GM12878 (cell line): ENCODE data around the gene OR56A4. TPM values are rescaled to one million over a fixed set of nuclear protein-coding genes. Genes with fewer than 3 reads are reported as not detected.

Experiments
- ATAC-seq: fragments of 200-7000 bp; cut with Tn5 transposase; 3 replicates; pipeline ENCODE4 v1.9.1; 2020; ENCODE audit warnings: mild to moderate bottlenecking, moderate library complexity
- BruUV-seq: library from RNA; stranded (reverse); fragments of 400-500 nt; replicated peaks from 2 replicates; lab custom pipeline; 2021; lab: Mats Ljungman, UMichigan
- CTCF ChIA-PET: fragments of 300-600 bp; sonication (Branson Sonifier 250); formaldehyde crosslinking; extraction: SDS; loops from one replicate; lab custom pipeline; 2021; ENCODE audit warnings: inconsistent platforms; lab: Yijun Ruan, JAX
- POLR2A ChIA-PET: fragments of 350-600 bp; formaldehyde crosslinking; extraction: SDS; loops from one replicate; lab custom pipeline; 2021; ENCODE audit warnings: inconsistent platforms; lab: Charles Lee
- RAD21 ChIA-PET: fragments of 300-600 bp; sonication (Branson Sonifier 250); formaldehyde crosslinking; loops from one replicate; lab custom pipeline; 2023; ENCODE audit warnings: antibody characterized with exemption; ENCODE audit not compliant: unreplicated experiment; lab: Charles Lee
- SMC1A ChIA-PET: fragments of 300-600 bp; sonication (Branson Sonifier 250); formaldehyde crosslinking; loops from one replicate; lab custom pipeline; 2023; ENCODE audit not compliant: unreplicated experiment, uncharacterized antibody; lab: Charles Lee
- DNase-seq: peaks from one replicate; pipeline ENCODE4 v3.0.0-alpha.2; 2011; ENCODE audit warnings: low read depth, low spot score
- FAIRE-seq: peaks from 3 replicates; lab custom pipeline; 2011; peaks lifted over from hg19 to GRCh38; lab: Jason Lieb, UNC
- H2AFZ ChIP-seq: 2 replicates; pipeline ENCODE4 v1.6.0; 2011; ENCODE audit warnings: low read depth, low read length, control low read depth; ENCODE audit not compliant: control insufficient read depth
- H3K27ac ChIP-seq: 2 replicates; pipeline ENCODE4 v1.5.1; 2011; ENCODE audit warnings: control low read depth; ENCODE audit not compliant: control insufficient read depth, insufficient read depth
- H3K27me3 ChIP-seq, 2 experiments: replicated peaks in 1 of 2; 2 replicates each; pipeline versions ENCODE4 v1.6.0 to v1.6.1; 2011; ENCODE audit warnings: low read length in 1 of 2; ENCODE audit not compliant: control insufficient read depth in 2 of 2, insufficient read depth in 2 of 2
- H3K36me3 ChIP-seq, 2 experiments: 2 replicates each; pipeline ENCODE4 v1.5.1; 2011; ENCODE audit warnings: low read length in 1 of 2; ENCODE audit not compliant: control insufficient read depth in 2 of 2, insufficient read depth in 2 of 2
- H3K4me1 ChIP-seq: 2 replicates; pipeline ENCODE4 v1.6.1; 2011; ENCODE audit warnings: mild to moderate bottlenecking, low read length, moderate library complexity, mixed read lengths; ENCODE audit not compliant: control insufficient read depth, insufficient read depth
- H3K4me2 ChIP-seq: 2 replicates; pipeline ENCODE4 v1.6.0; 2011; ENCODE audit warnings: control low read depth; ENCODE audit not compliant: control insufficient read depth, insufficient read depth
- H3K4me3 ChIP-seq: fragments of 200-600 bp; sonication (generic); 2 replicates; pipeline ENCODE4 v1.5.1; 2016
- H3K79me2 ChIP-seq: 2 replicates; pipeline ENCODE4 v1.6.0; 2011; ENCODE audit warnings: low read length; ENCODE audit not compliant: control insufficient read depth, insufficient read depth
- H3K9ac ChIP-seq: 2 replicates; pipeline ENCODE4 v1.8.0; 2011; ENCODE audit warnings: low read length, control low read depth, mixed read lengths; ENCODE audit not compliant: control insufficient read depth, insufficient read depth
- H3K9me3 ChIP-seq: replicated peaks from 3 replicates; pipeline ENCODE4 v1.5.1; 2011; ENCODE audit warnings: mild to moderate bottlenecking, low read length; ENCODE audit not compliant: control insufficient read depth, insufficient read depth
- H4K20me1 ChIP-seq: 2 replicates; pipeline ENCODE4 v1.6.0; 2011; ENCODE audit not compliant: control insufficient read depth, insufficient read depth
- CEBPB ChIP-seq, 2 experiments: fragments of 150-350 bp in 1 of 2; IDR thresholded peaks; 2 replicates each; pipeline ENCODE4 v1.6.1; 2012 to 2014; ENCODE audit warnings: low read depth in 2 of 2, low read length in 2 of 2, borderline replicate concordance in 1 of 2, inconsistent platforms in 1 of 2
- EED ChIP-seq: sonication (generic); IDR thresholded peaks from 2 replicates; pipeline ENCODE4 v1.6.1; 2016; ENCODE audit warnings: antibody characterized with exemption, low read depth
- KLF5 ChIP-seq: fragments of 450-650 bp; IDR thresholded peaks from 2 replicates; pipeline ENCODE4 v1.6.1; 2014; ENCODE audit warnings: mild to moderate bottlenecking; ENCODE audit not compliant: partially characterized antibody
- MTA2 ChIP-seq: fragments of 450-650 bp; IDR thresholded peaks from 2 replicates; pipeline ENCODE4 v1.6.1; 2016; ENCODE audit warnings: low read depth, mild to moderate bottlenecking, moderate library complexity
- MXI1 ChIP-seq: fragments of 150-350 bp; IDR thresholded peaks from 2 replicates; pipeline ENCODE4 v1.6.1; 2011; ENCODE audit warnings: low read depth, mild to moderate bottlenecking, inconsistent platforms, low read length, improper control_type of control experiment
- NFIC ChIP-seq: IDR thresholded peaks from 2 replicates; pipeline ENCODE4 v1.6.1; 2012; ENCODE audit warnings: low read depth, mild to moderate bottlenecking, inconsistent platforms, low read length, moderate library complexity
- NR2C2 ChIP-seq: IDR thresholded peaks from 2 replicates; pipeline ENCODE4 v1.6.1; 2011; ENCODE audit warnings: borderline replicate concordance, low read depth; ENCODE audit not compliant: control insufficient read depth, insufficient read length
- RELA ChIP-seq: fragments of 450-650 bp; IDR thresholded peaks from 2 replicates; pipeline ENCODE4 v1.8.0; 2014; ENCODE audit warnings: borderline replicate concordance; ENCODE audit not compliant: partially characterized antibody
- RFX5 ChIP-seq: IDR thresholded peaks from 2 replicates; pipeline ENCODE4 v1.6.1; 2011; ENCODE audit warnings: low read depth, low read length, improper control_type of control experiment
- SMARCA5 ChIP-seq: fragments of 450-650 bp; IDR thresholded peaks from 2 replicates; pipeline ENCODE4 v1.6.1; 2017; ENCODE audit warnings: mild to moderate bottlenecking
- SRF ChIP-seq, 2 experiments: IDR thresholded peaks; 2 replicates each; pipeline ENCODE4 v1.6.1; 2011; ENCODE audit warnings: low read depth in 2 of 2, low read length in 2 of 2, mild to moderate bottlenecking in 1 of 2, moderate library complexity in 1 of 2
- WRNIP1 ChIP-seq: IDR thresholded peaks from 2 replicates; pipeline ENCODE4 v1.6.1; 2011; ENCODE audit warnings: low read depth, low read length, improper control_type of control experiment, borderline replicate concordance
- ZBED1 ChIP-seq: IDR thresholded peaks from 2 replicates; pipeline ENCODE4 v1.6.1; 2016; ENCODE audit warnings: borderline replicate concordance
- WGBS: methylation state at CpG from one replicate; pipeline ENCODE4 v1.1.6; 2016; ENCODE audit warnings: low lambda C conversion rate; ENCODE audit not compliant: insufficient replicate concordance, insufficient coverage; ENCODE audit errors: missing lambda C conversion rate; 5-methylcytosine and 5-hydroxymethylcytosine counted together
- in situ Hi-C: fragments of 300-500 bp; cut with MboI; formaldehyde crosslinking; loops from 9 replicates; pipeline ENCODE4 v1.14.3; 2018; ENCODE audit warnings: mixed read lengths
- intact Hi-C: fragments of 100-400 bp; cut with micrococcal nuclease; formaldehyde crosslinking; loops from one replicate; pipeline ENCODE4 v1.14.2; 2022; ENCODE audit not compliant: unreplicated experiment
- polyA plus RNA-seq, 11 experiments: library from polyadenylated mRNA; depleted of rRNA in 4 of 11; unstranded in 6 of 11; stranded (reverse) in 5 of 11; fragments of >200 nt; fragmentation: Nextera tagmentation in 4 of 11; fragmentation: Illumina TruSeq in 1 of 11; extraction: Ambion mirVana in 4 of 11; extraction: Trizol in 1 of 11; gene quantifications; 1 replicate in 1 of 11; 2 replicates in 10 of 11; pipeline versions ENCODE4 v1.2.1 to v1.2.3, GENCODE V29; 2011 to 2016; ENCODE audit warnings: inconsistent platforms in 2 of 11, missing spikeins in 2 of 11, low read depth in 1 of 11
- total RNA-seq, 4 experiments: library from RNA; depleted of rRNA in 3 of 4; stranded (reverse); fragments of >200 nt in 3 of 4; fragmentation: Illumina TruSeq in 1 of 4; extraction: Trizol in 1 of 4; gene quantifications; 2 replicates each; pipeline versions ENCODE4 v1.2.1 to v1.2.3, GENCODE V29; 2013 to 2021
- TF ChIP-seq, protein P1 (sequence below): fragments of 450-650 bp; formaldehyde crosslinking; IDR thresholded peaks from 2 replicates; pipeline ENCODE4 v1.4.0; 2020; ENCODE audit warnings: mild to moderate bottlenecking, moderate library complexity

Gene OR56A4
- total and polyA plus RNA-seq, 10 of the 15 experiments (the other 5 are each of a cell fraction or from before 2014, with no cell fraction given): not detected

DNA sequence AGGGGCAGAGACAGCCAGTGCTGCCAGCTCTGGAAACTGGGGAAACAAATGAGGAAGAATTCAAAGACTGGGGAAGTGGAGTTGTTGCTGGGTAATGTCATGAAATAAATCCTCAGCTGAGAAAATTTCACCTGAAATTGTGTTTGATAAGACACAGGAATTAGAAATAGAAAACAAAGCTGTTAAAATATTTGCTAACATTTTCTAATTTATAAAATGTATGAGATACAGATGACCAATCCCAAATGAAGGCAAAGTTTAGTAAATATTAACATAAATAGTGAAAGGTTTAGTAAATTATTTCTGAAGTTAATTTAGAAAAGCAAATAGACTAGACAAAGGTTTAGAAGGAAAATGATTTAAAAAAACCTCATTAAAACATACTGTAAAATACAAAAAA lies 38.4 kb downstream of the OR56A4 start, which contains the start of gene OR56A5:
Gene OR56A5, minus strand, starts transcription at position 101 of the 400 bp plus-strand sequence. Its CDS starts 0 bp downstream, at position 101.
- no peak within 1 kb of the TSS for H2AFZ ChIP-seq
- H3K36me3 ChIP-seq: no peaks in the 10 kb centered on the region
- no peak for FAIRE-seq
- CTCF ChIA-PET: no interaction called here
- no peak within 1 kb of the TSS for H3K27ac ChIP-seq
- H3K4me1 ChIP-seq: no peaks in the 10 kb centered on the region
- no peak within 1 kb of the TSS for H3K4me3 ChIP-seq
- RAD21 ChIA-PET: no interaction called here
- no peak for TF ChIP-seq EED
- TF ChIP-seq, all 136 proteins: peak for 0
- ATAC-seq: no peak
- ChIA-PET POLR2A (no interaction called here), SMC1A (no interaction called here)
- H3K9me3 ChIP-seq: no peaks in the 10 kb centered on the region; the same call in 2 of the 3 replicates
- H3K9ac ChIP-seq: no peak within 1 kb of the TSS
- in situ Hi-C loops (no loop called here), intact Hi-C loops (no loop called here)
- no peak for DNase-seq
- H3K4me2 ChIP-seq: no peak within 1 kb of the TSS
- no peaks in the 10 kb centered on the region for H4K20me1 ChIP-seq
- no TSS peak for BruUV-seq
- H3K79me2 ChIP-seq: no peaks in the 10 kb centered on the region
- no peaks in the 10 kb centered on the region for H3K27me3 ChIP-seq

DNA sequence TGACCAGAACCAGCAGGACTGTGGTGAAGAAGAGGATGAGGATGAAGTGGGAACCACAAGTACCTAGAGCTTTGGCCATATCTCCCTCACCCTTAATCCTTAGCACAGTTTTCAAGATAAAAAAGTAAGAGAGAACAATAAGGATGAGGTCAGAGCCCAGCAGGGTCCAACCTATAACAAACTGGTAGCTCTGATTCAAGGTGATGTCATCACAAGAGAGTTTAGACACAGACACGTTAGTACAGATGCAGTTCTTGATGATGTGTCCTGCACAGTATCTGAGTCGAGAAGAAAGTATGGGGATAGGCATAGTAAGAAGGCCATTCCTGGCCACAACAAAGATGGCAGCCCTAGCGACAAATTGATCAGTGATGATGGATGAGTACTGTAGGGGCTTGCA lies 39.0 kb downstream of the OR56A4 start:
- ChIA-PET POLR2A (no interaction called here), SMC1A (no interaction called here), CTCF (no interaction called here), RAD21 (no interaction called here)
- H3K27ac ChIP-seq: no peak overlapping the region
- ATAC-seq: no peak
- no peaks in the 10 kb centered on the region for H3K79me2 ChIP-seq
- no peak overlapping the region for H2AFZ ChIP-seq
- WGBS: 8% methylated on average over 3 of the region's 3 CpGs
- FAIRE-seq: no peak
- no peak overlapping the region for H3K9ac ChIP-seq
- H3K4me3 ChIP-seq: no peak overlapping the region
- H3K4me2 ChIP-seq: no peak overlapping the region
- H4K20me1 ChIP-seq: no peaks in the 10 kb centered on the region
- BruUV-seq: no TSS peak
- no peaks in the 10 kb centered on the region for H3K4me1 ChIP-seq
- in situ Hi-C loops: no loop called here
- TF ChIP-seq RFX5: no peak
- TF ChIP-seq ZBED1: no peak
- TF ChIP-seq RELA: no peak
- TF ChIP-seq, protein P1, sequence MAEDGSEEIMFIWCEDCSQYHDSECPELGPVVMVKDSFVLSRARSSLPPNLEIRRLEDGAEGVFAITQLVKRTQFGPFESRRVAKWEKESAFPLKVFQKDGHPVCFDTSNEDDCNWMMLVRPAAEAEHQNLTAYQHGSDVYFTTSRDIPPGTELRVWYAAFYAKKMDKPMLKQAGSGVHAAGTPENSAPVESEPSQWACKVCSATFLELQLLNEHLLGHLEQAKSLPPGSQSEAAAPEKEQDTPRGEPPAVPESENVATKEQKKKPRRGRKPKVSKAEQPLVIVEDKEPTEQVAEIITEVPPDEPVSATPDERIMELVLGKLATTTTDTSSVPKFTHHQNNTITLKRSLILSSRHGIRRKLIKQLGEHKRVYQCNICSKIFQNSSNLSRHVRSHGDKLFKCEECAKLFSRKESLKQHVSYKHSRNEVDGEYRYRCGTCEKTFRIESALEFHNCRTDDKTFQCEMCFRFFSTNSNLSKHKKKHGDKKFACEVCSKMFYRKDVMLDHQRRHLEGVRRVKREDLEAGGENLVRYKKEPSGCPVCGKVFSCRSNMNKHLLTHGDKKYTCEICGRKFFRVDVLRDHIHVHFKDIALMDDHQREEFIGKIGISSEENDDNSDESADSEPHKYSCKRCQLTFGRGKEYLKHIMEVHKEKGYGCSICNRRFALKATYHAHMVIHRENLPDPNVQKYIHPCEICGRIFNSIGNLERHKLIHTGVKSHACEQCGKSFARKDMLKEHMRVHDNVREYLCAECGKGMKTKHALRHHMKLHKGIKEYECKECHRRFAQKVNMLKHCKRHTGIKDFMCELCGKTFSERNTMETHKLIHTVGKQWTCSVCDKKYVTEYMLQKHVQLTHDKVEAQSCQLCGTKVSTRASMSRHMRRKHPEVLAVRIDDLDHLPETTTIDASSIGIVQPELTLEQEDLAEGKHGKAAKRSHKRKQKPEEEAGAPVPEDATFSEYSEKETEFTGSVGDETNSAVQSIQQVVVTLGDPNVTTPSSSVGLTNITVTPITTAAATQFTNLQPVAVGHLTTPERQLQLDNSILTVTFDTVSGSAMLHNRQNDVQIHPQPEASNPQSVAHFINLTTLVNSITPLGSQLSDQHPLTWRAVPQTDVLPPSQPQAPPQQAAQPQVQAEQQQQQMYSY (CRISPR knock-in tag): no peak
- no peak for TF ChIP-seq NFIC
- TF ChIP-seq KLF5: no peak
- no peak for TF ChIP-seq MTA2
- no peak for TF ChIP-seq SMARCA5
- TF ChIP-seq SRF (IDR thresholded peaks at IDR 0.05; ENCODE audit: low read depth in 2 of 2, low read length in 2 of 2): no peak
- TF ChIP-seq WRNIP1: no peak
- TF ChIP-seq CEBPB (IDR thresholded peaks at IDR 0.05; ENCODE audit: borderline replicate concordance in 1 of 2, low read depth in 2 of 2, low read length in 2 of 2): no peak
- TF ChIP-seq EED: no peak
- TF ChIP-seq NR2C2: no peak
- TF ChIP-seq MXI1: no peak
- H3K36me3 ChIP-seq: no peaks in the 10 kb centered on the region
- intact Hi-C loops: no loop called here
- DNase-seq: no peak
- H3K9me3 ChIP-seq: no peaks in the 10 kb centered on the region; the same call in 2 of the 3 replicates
- H3K27me3 ChIP-seq: no peaks in the 10 kb centered on the region
